GM21367 (cell line): ENCODE data around the gene MPZL2.

Experiments
- ATAC-seq: cut with Tn5 transposase; IDR thresholded peaks from one replicate; pipeline ENCODE4 v1.9.1; 2021; ENCODE audit not compliant: unreplicated experiment

MPZL2 gene

GRCh38 chr11:118283756-118284350 is 19.8 kb upstream of the MPZL2 start:
- ATAC-seq: no peak

DNA sequence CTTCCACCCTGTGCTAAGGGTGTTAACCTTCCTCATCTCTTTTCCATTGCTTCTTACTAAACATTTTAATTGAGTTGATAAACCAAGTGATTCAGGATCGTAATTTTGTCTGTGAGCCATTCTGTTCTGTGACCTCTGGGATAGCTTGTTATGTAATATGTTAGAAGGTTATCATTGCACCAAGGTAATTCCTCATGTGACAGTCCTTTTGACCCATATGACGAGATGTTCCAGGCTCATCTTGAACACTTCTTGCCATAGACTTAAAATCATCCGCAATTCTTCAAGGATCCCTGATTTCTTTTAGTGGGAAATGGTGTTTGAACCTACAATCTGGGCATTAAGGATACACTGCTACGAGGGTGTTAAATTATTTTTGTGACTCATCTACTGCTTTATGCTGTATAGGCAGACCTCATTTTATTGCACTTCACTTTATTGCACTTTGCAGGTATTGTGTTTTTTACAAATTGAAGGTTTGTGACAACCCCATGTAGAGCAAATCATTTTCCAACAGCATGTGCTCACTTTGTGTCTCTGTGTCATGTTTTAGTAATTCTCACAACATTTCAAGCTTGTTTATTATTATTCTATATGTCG is 19.0 kb upstream of the MPZL2 start:
- ATAC-seq: no peak

DNA sequence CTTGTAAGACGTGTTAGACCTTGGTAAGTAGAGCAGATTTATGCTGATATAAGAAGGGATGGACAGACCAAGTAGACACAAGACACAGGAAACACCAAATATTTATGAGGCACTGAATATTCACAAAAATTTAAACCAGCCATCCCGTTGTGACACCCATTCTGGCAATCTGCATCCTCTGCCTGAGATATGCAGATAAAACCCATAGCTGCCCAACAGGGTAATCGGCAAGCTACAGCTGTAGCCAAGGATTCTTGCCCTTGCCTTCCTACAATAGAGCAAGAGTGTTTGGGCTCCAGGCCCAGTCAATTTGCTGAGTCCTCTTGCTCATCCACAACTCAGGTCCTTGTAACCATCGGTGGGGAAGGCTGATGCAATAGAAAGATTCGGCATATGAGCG is 18.5 kb upstream of the MPZL2 start:
- ATAC-seq: no peak

DNA sequence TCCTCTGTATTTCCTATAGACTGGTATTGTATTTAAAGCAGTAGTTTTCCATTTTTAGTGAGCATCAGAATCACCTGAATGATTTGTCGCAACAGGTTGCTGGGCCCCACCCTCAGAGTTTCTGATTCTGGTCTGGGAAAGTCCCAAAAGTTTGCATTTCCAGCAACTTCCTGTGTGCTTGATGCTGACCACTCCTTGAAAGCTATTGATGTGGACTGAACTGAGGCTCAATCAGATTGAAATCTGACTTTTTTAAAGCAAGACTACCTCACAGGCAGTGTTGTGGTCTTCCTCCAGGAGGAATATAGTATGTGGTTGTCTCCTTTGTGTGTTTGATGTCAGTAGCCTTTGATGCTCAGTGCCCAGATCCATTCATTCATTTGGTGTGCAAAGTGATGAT is 17.2 kb upstream of the MPZL2 start:
- ATAC-seq: no peak

DNA sequence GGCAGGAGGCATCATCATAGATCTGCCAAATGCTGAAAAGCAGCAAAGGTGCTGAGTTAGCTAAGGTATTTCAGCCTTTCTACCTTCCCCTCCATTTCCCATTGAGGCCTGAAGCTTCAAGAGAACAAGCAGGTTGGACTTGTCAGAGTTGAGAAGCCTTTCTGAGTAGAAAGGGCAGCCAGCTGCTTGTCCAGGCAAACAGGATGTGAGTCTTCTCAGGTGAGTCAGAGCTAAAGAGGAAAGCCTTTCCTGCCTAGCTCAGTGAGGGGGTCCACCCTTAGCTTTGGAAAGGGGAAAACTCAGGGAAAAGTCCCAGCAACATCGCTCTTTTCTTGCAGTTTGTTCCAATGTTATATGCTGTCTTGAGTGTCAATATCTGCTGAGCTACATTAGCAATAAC is 13.2 kb upstream of the MPZL2 start:
- ATAC-seq: no peak

- ATAC-seq: no peak
These were observed 12.3 kb upstream of the MPZL2 start for GRCh38 chr11:118276422-118276821.

DNA sequence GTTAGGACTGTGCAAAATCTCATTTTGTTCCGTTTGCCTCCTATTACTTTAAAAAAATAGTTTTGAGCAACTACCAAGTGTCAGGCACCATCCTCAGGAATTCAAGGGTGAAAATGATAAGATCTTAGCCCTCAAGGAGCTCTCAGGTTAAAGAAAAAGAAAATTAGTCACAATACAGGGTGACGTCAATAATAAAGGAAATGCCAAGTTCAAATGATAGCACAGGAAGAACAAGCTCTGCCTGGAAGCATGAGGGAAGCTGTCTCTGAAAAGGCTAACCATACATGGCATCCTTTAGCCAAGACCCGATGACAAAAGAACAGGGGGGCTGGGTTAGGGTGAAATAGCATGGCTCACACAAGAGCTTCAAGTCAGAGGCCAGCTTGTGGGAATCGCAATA is 11.1 kb upstream of the MPZL2 start:
- no peak for ATAC-seq

DNA sequence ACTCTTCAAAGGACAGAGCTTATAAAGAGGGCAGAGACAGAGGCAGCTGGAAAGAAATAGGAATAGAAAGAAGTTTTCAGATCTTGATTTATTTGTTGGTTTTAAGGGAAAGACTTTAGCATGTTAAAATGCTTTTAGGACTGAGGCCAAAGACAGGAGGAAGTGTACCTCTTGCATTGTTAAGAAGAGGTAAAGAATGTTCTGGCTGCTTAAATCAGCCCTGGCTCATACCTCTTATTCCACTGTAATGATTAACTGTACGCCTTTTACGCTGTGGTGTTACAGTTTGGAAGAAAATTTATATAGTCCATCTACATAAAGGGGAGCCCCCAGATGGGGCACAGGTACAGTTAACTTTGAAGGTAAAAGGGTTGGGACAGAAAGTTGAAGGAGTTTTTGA is 10.1 kb upstream of the MPZL2 start:
- no peak for ATAC-seq

- no peak for ATAC-seq
These were observed 7.9 kb upstream of the MPZL2 start for GRCh38 chr11:118272001-118272400.

DNA sequence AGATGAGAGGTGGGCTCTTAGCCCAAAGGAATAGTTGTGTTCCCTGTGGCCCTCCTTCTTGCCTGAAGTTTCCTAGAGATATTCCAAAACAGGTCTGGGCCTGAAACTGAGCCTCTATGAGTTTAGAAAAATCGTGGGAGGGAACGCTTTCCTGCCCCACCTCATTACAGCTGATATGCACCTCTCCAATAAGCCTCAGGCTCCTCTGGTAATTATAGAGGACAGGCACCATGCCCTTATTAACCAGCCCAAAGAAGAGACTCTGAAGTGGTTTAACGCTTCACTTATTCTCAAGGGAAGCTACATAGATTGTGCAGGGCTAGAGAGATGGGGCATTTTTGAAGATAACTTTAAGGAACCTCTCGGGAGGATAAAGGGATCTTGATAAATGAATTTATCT is 3.4 kb upstream of the MPZL2 start:
- ATAC-seq: no peak

- ATAC-seq: no peak
These were observed 1.9 kb upstream of the MPZL2 start for GRCh38 chr11:118265954-118266353.

GRCh38 chr11:118264569-118265465 is 720 bp upstream of the MPZL2 start:
- no peak for ATAC-seq

DNA sequence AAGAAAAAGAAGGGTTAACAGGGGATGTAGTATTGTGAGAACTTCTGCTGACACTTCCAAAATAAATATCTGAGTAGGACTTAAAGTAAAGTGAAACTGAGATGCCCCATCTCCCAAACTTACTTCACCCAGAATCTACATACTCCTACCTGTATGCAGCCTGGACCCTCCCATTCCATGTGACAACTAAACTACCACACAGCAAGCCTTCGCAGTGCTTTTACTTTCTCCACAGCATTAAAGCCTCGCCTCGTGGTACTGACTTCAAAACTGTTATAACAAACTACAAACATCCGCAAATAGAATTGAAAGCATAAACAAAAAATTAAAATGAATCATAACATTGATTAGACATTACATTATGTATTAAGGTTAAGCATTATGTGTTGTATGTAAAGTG is 985 bp downstream of the MPZL2 start:
- ATAC-seq: no peak

- no peak for ATAC-seq
These were observed 3.7 kb downstream of the MPZL2 start for GRCh38 chr11:118260353-118260752.

DNA sequence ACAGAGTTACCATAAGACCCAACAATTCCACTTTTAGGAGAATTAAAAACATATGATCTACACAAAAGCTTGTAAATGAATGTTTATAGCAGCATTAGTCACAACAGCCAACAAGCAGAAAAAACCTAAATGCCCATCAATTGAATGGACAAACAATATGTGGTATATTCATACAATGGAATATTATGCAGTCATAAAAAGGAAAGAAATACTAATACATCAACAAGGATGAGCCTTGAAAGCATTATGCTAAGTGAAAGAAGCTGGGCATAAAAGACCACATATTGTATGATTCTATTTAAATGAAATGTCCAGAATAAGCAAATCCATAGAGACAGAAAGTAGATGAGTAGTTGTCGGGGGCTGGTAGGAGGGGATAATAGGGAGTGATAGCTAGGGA is 5.0 kb downstream of the MPZL2 start:
- no peak for ATAC-seq

- no peak for ATAC-seq
These were observed 5.7 kb downstream of the MPZL2 start for GRCh38 chr11:118258410-118258809.

DNA sequence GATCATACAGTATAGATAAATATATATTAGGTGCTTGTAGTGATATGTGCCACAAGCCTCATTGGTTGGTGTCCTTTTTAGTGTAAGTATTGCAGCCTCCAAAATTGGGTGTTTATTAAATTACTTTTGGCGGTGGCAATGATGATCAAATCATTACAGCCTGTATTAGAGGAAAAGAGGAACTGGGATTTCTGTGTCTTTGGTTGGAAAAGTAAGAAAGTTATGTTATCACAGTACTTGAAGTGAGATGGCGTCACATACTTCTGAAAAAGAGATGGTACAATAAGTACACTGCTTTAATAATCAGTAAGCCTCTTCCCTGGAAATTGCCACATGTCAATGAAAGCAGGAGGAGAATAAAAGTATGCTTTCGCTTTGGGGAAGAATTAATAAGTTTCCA is 11.4 kb downstream of the MPZL2 start:
- no peak for ATAC-seq

GRCh38 chr11:118251858-118252652 is 12.0 kb downstream of the MPZL2 start, which contains the start of gene MPZL3:
Gene MPZL3, minus strand, starts transcription at chr11:118252365. Its CDS starts 71 bp downstream, at chr11:118252294.
- ATAC-seq: peak; percentile 62

GRCh38 chr11:118247041-118247440 is 17.1 kb downstream of the MPZL2 start:
- no peak for ATAC-seq

DNA sequence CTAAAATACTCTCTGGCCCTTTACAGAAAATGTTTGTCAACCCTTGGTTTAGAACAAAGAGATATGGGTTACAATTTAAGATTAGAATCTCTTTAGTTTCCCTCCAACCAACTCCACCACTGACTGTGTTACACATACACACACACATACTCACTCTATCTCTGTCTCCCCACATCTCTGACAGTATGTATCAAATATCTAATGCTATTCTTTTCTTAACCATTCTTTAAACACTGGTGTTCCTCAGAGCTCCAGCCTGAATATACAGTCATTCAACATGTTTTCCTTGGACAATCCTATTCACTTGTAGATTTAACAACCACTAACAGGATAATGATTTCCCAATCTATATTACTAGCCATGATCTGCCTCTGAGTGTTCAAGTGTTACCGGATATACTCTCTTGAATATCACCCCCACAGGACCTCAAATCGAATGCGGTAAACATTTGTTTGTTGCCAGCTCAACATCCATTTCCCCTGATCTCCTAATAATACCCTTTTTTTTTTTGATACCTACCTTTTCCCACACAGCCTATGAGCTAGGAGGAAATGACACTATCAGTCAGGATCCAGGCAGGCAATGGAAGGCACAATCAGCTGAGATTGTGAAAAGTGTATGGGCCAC is 18.0 kb downstream of the MPZL2 start:
- ATAC-seq: no peak
